Aorta (tissue), 5 donors: ENCODE results near the gene CLP1. TPM values are rescaled to one million over a fixed set of nuclear protein-coding genes. Genes with fewer than 3 reads are reported as not detected.

Experiments used
- ATAC-seq: fragments of 200-7000 bp; cut with Tn5 transposase; one replicate; pipeline ENCODE4 v1.9.1; 2022; ENCODE audit warnings: moderate library complexity; ENCODE audit not compliant: low FRiP score
- DNase-seq, 2 donors: peaks; one replicate each; pipeline ENCODE4 v3.0.0-alpha.2; 2020
- H3K27ac ChIP-seq, 2 donors: one replicate each; pipeline ENCODE4 v1.5.1; 2013; ENCODE audit warnings: low read length in 2 of 2, mild to moderate bottlenecking in 2 of 2, moderate library complexity in 2 of 2, control low read depth in 1 of 2, inconsistent platforms in 1 of 2, low read depth in 1 of 2
- H3K27me3 ChIP-seq, 2 donors: one replicate each; pipeline ENCODE4 v1.6.1; 2013; ENCODE audit warnings: control low read depth in 1 of 2, low read length in 1 of 2, mild to moderate bottlenecking in 1 of 2, moderate library complexity in 1 of 2; ENCODE audit not compliant: insufficient read depth in 2 of 2, control insufficient read depth in 1 of 2
- H3K36me3 ChIP-seq, 2 donors: one replicate each; pipeline ENCODE4 v1.6.1; 2013; ENCODE audit warnings: control low read depth in 1 of 2, low read length in 1 of 2, mild to moderate bottlenecking in 1 of 2; ENCODE audit not compliant: insufficient read depth in 2 of 2, control insufficient read depth in 1 of 2
- H3K4me1 ChIP-seq, 2 donors: one replicate each; pipeline ENCODE4 v1.6.1; 2013; ENCODE audit warnings: low read length in 2 of 2, control low read depth in 1 of 2, mild to moderate bottlenecking in 1 of 2, moderate library complexity in 1 of 2; ENCODE audit not compliant: insufficient read depth in 2 of 2, control insufficient read depth in 1 of 2
- H3K4me3 ChIP-seq, 2 donors: one replicate each; pipeline ENCODE4 v1.5.1; 2013; ENCODE audit warnings: low read length in 2 of 2, control low read depth in 1 of 2, mild to moderate bottlenecking in 1 of 2
- H3K9me3 ChIP-seq: one replicate; pipeline ENCODE4 v1.6.1; 2013; ENCODE audit warnings: mild to moderate bottlenecking, low read length; ENCODE audit not compliant: control insufficient read depth
- WGBS, 2 donors: extraction: QIAGEN DNeasy Blood & Tissue Kit; methylation state at CpG; one replicate each; pipeline ENCODE4 v1.1.7; 2013; 5-methylcytosine and 5-hydroxymethylcytosine counted together
- intact Hi-C, 2 donors: fragments of 100-400 bp; cut with DNase I; formaldehyde crosslinking; loops; one replicate each; pipeline versions ENCODE4 v1.14.2 to v1.15.0; 2022
- polyA plus RNA-seq, 2 donors: library from polyadenylated mRNA; stranded (reverse); fragments of 200-250 nt; gene quantifications; one replicate each; pipeline ENCODE4 v1.2.3, GENCODE V29; 2013
- total RNA-seq, 2 donors: library from RNA; stranded (reverse); fragmentation: NEBNext Ultra II Directional; extraction: Animal tissue kit (Norgen Biotek cat#: 25700); gene quantifications; one replicate each; pipeline ENCODE4 v1.2.1, GENCODE V29; 2021
- donor health status: healthy with polysubstance abuse.
- donor health status: Bipolar disorder and iron deficiency.
- donor health status: DM: no; HTN: no; CAD: no.
- donor health status: DM: no; HTN: no; CAD: no.
- donor health status: DM: yes; HTN: yes; CAD: no.

CLP1 gene
- total and polyA plus RNA-seq, 4 donors = 6.7 to 10.8 (median 10.3) TPM

DNA sequence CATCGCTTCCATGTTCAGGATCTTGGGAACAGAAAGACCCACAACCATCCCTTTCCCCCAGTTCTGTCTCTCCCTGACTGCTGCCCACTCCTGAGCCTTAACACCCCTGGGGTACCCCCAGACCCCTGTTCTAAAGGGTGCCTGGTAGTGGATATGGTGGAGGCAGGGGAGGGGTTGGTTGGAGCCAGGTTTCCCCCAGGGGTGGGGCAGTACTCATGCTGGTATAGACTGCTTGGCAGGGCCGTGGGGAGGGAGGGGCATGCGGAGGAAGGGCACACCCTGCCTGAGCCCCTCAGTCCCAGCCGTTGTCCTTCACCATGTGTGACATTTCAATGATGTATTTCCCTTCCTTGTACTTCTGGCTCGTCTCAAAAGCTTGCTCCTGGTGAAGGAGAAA, 11.9 kb upstream of the CLP1 start:
- Histone ChIP-seq H3K27ac (no peak overlapping the region), H3K36me3 (no peaks in the 10 kb centered on the region), H3K9me3 (no peaks in the 10 kb centered on the region), H3K4me3 (no peak overlapping the region), H3K27me3 (no peaks in the 10 kb centered on the region), H3K4me1 (no peaks in the 10 kb centered on the region)
- 15% methylated on average over 5 of the region's 5 CpGs for WGBS, 2 donors
- ATAC-seq = no peak
- DNase-seq = no peak
- intact Hi-C loops = loop anchor here in 1 of 2 donors (2.0 to 10.0 kb wide), 2 partner anchors 77 to 191 kb away; no protein-coding TSS in a partner anchor

- no peaks in the 10 kb centered on the region for H3K27me3 ChIP-seq
- H3K9me3 ChIP-seq = no peaks in the 10 kb centered on the region
- no peak for ATAC-seq
- H3K4me1 ChIP-seq = no peaks in the 10 kb centered on the region
- H3K4me3 ChIP-seq = no peak overlapping the region
- H3K27ac ChIP-seq = no peak overlapping the region
- peak in 1 of 2 donors; percentile 61 for DNase-seq
- H3K36me3 ChIP-seq = no peaks in the 10 kb centered on the region
- WGBS, 2 donors = 45 to 46% methylated on average over 10 of the region's 10 CpGs
- intact Hi-C loops = loop anchor here in 1 of 2 donors (10.0 kb wide), 1 partner anchor 191 kb away; no protein-coding TSS in a partner anchor
Observed at GRCh38 chr11:57646194-57646798, 11.3 kb upstream of the CLP1 start.

GRCh38 chr11:57646799-57647303, 10.7 kb upstream of the CLP1 start:
- no peaks in the 10 kb centered on the region for H3K27me3 ChIP-seq
- 15 to 16% methylated on average over 23 of the region's 23 CpGs for WGBS, 2 donors
- no peak for ATAC-seq
- intact Hi-C loops = loop anchor here in 1 of 2 donors (10.0 kb wide), 1 partner anchor 192 kb away; no protein-coding TSS in a partner anchor
- DNase-seq = no peak
- H3K36me3 ChIP-seq = no peaks in the 10 kb centered on the region
- H3K27ac ChIP-seq = no peak overlapping the region
- no peak overlapping the region for H3K4me3 ChIP-seq
- H3K9me3 ChIP-seq = no peaks in the 10 kb centered on the region
- no peaks in the 10 kb centered on the region for H3K4me1 ChIP-seq

GRCh38 chr11:57647372-57647771, 10.2 kb upstream of the CLP1 start:
- no peak for DNase-seq
- no peak overlapping the region for H3K4me3 ChIP-seq
- no peak for ATAC-seq
- H3K36me3 ChIP-seq = no peaks in the 10 kb centered on the region
- no peaks in the 10 kb centered on the region for H3K9me3 ChIP-seq
- intact Hi-C loops = loop anchor here in 1 of 2 donors (10.0 kb wide), 1 partner anchor 193 kb away; no protein-coding TSS in a partner anchor
- WGBS, 2 donors = 1% methylated on average over 10 of the region's 10 CpGs
- no peak overlapping the region for H3K27ac ChIP-seq
- no peaks in the 10 kb centered on the region for H3K27me3 ChIP-seq
- no peaks in the 10 kb centered on the region for H3K4me1 ChIP-seq

- no peaks in the 10 kb centered on the region for H3K27me3 ChIP-seq
- ATAC-seq (no peak), DNase-seq (no peak)
- H3K4me1 ChIP-seq = no peaks in the 10 kb centered on the region
- H3K4me3 ChIP-seq = no peak overlapping the region
- 4 to 5% methylated on average over 13 of the region's 13 CpGs for WGBS, 2 donors
- H3K36me3 ChIP-seq = no peaks in the 10 kb centered on the region
- intact Hi-C loops = loop anchor here in 1 of 2 donors (10.0 kb wide), 1 partner anchor 193 kb away; no protein-coding TSS in a partner anchor
- H3K9me3 ChIP-seq = no peaks in the 10 kb centered on the region
- H3K27ac ChIP-seq = no peak overlapping the region
Observed at GRCh38 chr11:57647960-57648800, 9.4 kb upstream of the CLP1 start.

GRCh38 chr11:57648801-57649735, 8.5 kb upstream of the CLP1 start:
- Histone ChIP-seq H3K27me3 (no peaks in the 10 kb centered on the region), H3K4me1 (no peaks in the 10 kb centered on the region), H3K27ac (no peak overlapping the region), H3K4me3 (no peak overlapping the region), H3K9me3 (no peaks in the 10 kb centered on the region), H3K36me3 (no peaks in the 10 kb centered on the region)
- ATAC-seq (no peak), DNase-seq (no peak)
- 1 to 2% methylated on average over 23 of the region's 23 CpGs for WGBS, 2 donors
- intact Hi-C loops = loop anchor here in 1 of 2 donors (10.0 kb wide), 1 partner anchor 194 kb away; no protein-coding TSS in a partner anchor

- Histone ChIP-seq H3K36me3 (no peaks in the 10 kb centered on the region), H3K27me3 (no peaks in the 10 kb centered on the region), H3K4me3 (no peak within 1 kb of the TSS), H3K4me1 (no peaks in the 10 kb centered on the region), H3K9me3 (no peaks in the 10 kb centered on the region), H3K27ac (no peak within 1 kb of the TSS)
- intact Hi-C loops = loop anchor here (10.0 kb wide), 2 partner anchors 195 to 325 kb away; partner anchors contain the start of gene TNKS1BP1 (in 1 of the 2)
- ATAC-seq (peak; percentile 72), DNase-seq (peak in 1 of 2 donors; percentile 72)
- WGBS, 2 donors = 7% methylated on average over 15 of the region's 15 CpGs
Observed at GRCh38 chr11:57649826-57650738, 7.5 kb upstream of the CLP1 start, which contains the start of gene YPEL4. Gene YPEL4, minus strand, starts transcription at chr11:57649912. Its CDS starts 2,805 bp downstream, at chr11:57647107.
